ENCODE results near the gene HTR2A. TPM values are rescaled to one million over a fixed set of nuclear protein-coding genes. Genes with fewer than 3 reads are reported as not detected.

The HTR2A gene
- polyA plus RNA-seq, 1 donor (not counting 4 experiments of a cell fraction or from before 2014, with no cell fraction given) = not detected

- Histone ChIP-seq H3K9me3 (ENCODE audit: control insufficient read depth, low read depth, low read length) (no peaks in the 10 kb centered on the region), H3K4me1 (ENCODE audit: control insufficient read depth, extremely low read depth, insufficient read depth, low read length) (peaks cover 24% of the 10 kb centered on the region), H3K27ac (ENCODE audit: control insufficient read depth, insufficient read depth, low read length) (no peak overlapping the region), H3K4me3 (ENCODE audit: control insufficient read depth in 2 of 3, extremely low read depth in 1 of 3, insufficient read depth in 2 of 3, low read depth in 1 of 3, low read length in 3 of 3) (no peak overlapping the region), H3K27me3 (ENCODE audit: control insufficient read depth, extremely low read depth, insufficient read depth, low read length) (no peaks in the 10 kb centered on the region), H3K9ac (ENCODE audit: control insufficient read depth, extremely low read depth, insufficient read depth, low read length) (no peak overlapping the region), H3K79me2 (ENCODE audit: control insufficient read depth, insufficient read depth, low read length) (no peaks in the 10 kb centered on the region), H3K9me1 (ENCODE audit: control insufficient read depth, extremely low read depth, insufficient read depth, low read length) (no peaks in the 10 kb centered on the region), H2AFZ (ENCODE audit: control insufficient read depth, low read length) (no peak overlapping the region), H3K36me3 (ENCODE audit: control insufficient read depth in 2 of 2, extremely low read depth in 1 of 2, insufficient read depth in 2 of 2, low read length in 2 of 2) (no peaks in the 10 kb centered on the region), H3K4me2 (ENCODE audit: control insufficient read depth, extremely low read depth, insufficient read depth, low read depth, low read length) (peak overlapping the region; percentile 31), H4K20me1 (ENCODE audit: control insufficient read depth, extremely low read depth, insufficient read depth, low read length) (no peaks in the 10 kb centered on the region)
- DNase-seq (ENCODE audit: low read depth, low spot score) (no peak), FAIRE-seq (no peak)
- dilution Hi-C loops (cut with MboI; ENCODE audit: extremely low pct_ligation_motif_present, low sequenced_read_pairs) = no loop called here
- TF ChIP-seq, protein P1, sequence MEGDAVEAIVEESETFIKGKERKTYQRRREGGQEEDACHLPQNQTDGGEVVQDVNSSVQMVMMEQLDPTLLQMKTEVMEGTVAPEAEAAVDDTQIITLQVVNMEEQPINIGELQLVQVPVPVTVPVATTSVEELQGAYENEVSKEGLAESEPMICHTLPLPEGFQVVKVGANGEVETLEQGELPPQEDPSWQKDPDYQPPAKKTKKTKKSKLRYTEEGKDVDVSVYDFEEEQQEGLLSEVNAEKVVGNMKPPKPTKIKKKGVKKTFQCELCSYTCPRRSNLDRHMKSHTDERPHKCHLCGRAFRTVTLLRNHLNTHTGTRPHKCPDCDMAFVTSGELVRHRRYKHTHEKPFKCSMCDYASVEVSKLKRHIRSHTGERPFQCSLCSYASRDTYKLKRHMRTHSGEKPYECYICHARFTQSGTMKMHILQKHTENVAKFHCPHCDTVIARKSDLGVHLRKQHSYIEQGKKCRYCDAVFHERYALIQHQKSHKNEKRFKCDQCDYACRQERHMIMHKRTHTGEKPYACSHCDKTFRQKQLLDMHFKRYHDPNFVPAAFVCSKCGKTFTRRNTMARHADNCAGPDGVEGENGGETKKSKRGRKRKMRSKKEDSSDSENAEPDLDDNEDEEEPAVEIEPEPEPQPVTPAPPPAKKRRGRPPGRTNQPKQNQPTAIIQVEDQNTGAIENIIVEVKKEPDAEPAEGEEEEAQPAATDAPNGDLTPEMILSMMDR (optimal IDR thresholded peaks at IDR 0.05 in 1 of 3, IDR thresholded peaks at IDR 0.05 in 1 of 3, conservative IDR thresholded peaks at IDR 0.05 in 1 of 3; ENCODE audit: extremely low read depth in 1 of 3, insufficient read depth in 2 of 3, low read length in 3 of 3) = no peak
- no peak for TF ChIP-seq EZH2 (IDR thresholded peaks at IDR 0.05; ENCODE audit: low read length)
Observed at GRCh38 chr13:46803586-46803985, 93.3 kb downstream of the HTR2A start.

DNA sequence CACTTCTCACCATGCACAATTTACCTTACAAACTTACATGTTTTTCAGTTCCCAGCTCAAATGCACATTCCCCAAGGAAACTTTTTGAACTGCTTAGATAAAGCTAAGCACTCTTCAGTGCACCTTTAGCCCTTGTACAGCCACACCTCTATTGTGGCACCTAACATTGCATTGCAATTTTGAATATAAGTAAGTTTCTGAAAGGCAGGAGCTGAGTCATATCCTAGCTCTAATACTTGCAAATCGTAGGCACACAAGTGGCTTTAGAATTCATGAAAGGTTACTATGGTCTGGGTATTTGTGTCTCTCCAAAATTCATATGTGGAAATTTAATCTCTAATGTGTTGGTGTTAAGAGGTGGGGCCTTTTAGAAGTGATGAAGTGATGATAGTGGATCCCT, 95.0 kb downstream of the HTR2A start:
- Histone ChIP-seq H3K4me1 (ENCODE audit: control insufficient read depth, extremely low read depth, insufficient read depth, low read length) (peaks cover 29% of the 10 kb centered on the region), H3K9ac (ENCODE audit: control insufficient read depth, extremely low read depth, insufficient read depth, low read length) (no peak overlapping the region), H2AFZ (ENCODE audit: control insufficient read depth, low read length) (no peak overlapping the region), H3K27me3 (ENCODE audit: control insufficient read depth, extremely low read depth, insufficient read depth, low read length) (no peaks in the 10 kb centered on the region), H3K79me2 (ENCODE audit: control insufficient read depth, insufficient read depth, low read length) (peaks cover under 1% of the 10 kb centered on the region), H3K9me1 (ENCODE audit: control insufficient read depth, extremely low read depth, insufficient read depth, low read length) (no peaks in the 10 kb centered on the region), H3K4me3 (ENCODE audit: control insufficient read depth in 2 of 3, extremely low read depth in 1 of 3, insufficient read depth in 2 of 3, low read depth in 1 of 3, low read length in 3 of 3) (no peak overlapping the region), H3K36me3 (ENCODE audit: control insufficient read depth in 2 of 2, extremely low read depth in 1 of 2, insufficient read depth in 2 of 2, low read length in 2 of 2) (no peaks in the 10 kb centered on the region), H3K27ac (ENCODE audit: control insufficient read depth, insufficient read depth, low read length) (no peak overlapping the region), H3K4me2 (ENCODE audit: control insufficient read depth, extremely low read depth, insufficient read depth, low read depth, low read length) (no peak overlapping the region), H3K9me3 (ENCODE audit: control insufficient read depth, low read depth, low read length) (no peaks in the 10 kb centered on the region), H4K20me1 (ENCODE audit: control insufficient read depth, extremely low read depth, insufficient read depth, low read length) (no peaks in the 10 kb centered on the region)
- dilution Hi-C loops (cut with MboI; ENCODE audit: extremely low pct_ligation_motif_present, low sequenced_read_pairs) = no loop called here
- TF ChIP-seq, protein P1 (optimal IDR thresholded peaks at IDR 0.05 in 1 of 3, IDR thresholded peaks at IDR 0.05 in 1 of 3, conservative IDR thresholded peaks at IDR 0.05 in 1 of 3; ENCODE audit: extremely low read depth in 1 of 3, insufficient read depth in 2 of 3, low read length in 3 of 3) = no peak
- no peak for FAIRE-seq
- DNase-seq (ENCODE audit: low read depth, low spot score) = no peak
